Stimulated activated naive CD4-positive, alpha-beta T cell treated with Interleukin-2 at 50 U/mL for 16 hours (primary cell): ENCODE data around the gene MAP7D2.
A peak's percentile ranks its signal among the peaks of the same experiment; 100 is the strongest.

Source experiments
- DNase-seq: peaks from one replicate; lab custom pipeline; 2025; lab: John Stamatoyannopoulos, UW

MAP7D2 gene

DNA sequence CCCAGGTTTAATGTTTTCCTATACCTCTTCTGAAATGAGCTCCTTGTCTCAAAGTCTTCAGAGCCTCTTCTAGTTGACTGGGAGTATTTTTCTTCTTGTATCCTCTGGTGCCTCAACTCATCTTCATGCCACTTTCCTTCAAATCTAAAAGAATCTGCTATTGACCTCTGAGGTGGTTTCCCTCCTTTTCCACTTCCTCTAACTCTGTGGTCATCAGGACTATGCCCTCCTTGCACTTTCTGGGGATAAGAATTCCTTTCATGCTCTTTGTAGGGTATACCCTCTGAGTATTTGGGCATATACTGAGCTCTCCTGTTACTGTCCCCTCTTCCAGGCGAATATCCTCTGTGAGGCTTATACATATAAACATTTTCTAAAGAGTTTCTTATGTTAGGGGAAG lies 150.7 kb downstream of the MAP7D2 start:
- no peak for DNase-seq

DNA sequence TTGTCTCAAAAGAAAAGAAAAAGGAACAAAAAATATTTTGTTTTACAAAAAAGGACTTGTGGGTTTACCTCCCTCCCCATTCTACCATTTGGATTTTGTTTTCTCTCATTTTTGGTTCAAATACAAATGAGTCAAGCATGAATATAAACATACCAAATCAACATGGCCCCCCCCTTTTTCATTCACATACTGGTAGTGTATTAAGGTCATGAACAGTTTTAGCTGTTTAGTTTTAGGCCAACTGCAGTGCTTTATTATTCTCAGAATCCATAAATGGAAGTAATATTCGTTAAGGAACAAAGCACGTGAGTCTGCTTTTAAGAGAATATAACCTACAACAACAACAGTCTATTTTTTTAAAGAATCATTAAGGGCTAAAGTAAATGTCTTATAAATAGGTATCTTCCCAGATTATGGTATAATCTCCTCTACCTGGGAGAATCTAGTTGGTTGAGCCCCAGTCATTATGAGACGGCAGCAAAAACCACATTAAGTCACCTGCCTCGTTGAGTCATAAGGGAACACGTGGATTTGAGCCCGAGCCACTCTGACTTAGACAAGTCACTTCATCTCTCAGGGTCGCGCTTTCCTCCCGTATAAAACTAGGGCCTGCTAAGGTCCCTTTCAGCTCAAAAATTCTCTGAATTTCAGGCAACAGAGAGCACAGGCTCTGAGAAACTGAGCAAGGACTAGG lies 152.5 kb downstream of the MAP7D2 start:
- peak; percentile 28 for DNase-seq

DNA sequence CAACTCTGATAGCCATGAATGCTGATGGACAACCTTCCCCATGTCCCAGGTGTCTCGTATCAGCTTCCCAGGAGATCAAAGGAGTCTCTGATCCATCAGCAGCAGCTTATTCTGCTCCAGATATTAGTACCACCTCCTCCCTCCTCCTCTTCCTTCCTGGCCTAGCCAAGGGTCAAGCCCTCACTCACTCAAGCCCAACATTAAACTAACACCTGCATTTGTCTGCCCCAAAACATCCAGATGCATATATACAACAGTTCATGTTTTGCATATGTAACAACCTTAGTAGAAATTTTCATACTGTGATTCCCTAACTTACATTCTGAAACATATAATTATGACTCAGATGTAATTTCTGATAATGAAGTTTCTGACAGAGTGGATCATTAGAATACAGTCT lies 155.8 kb downstream of the MAP7D2 start:
- no peak for DNase-seq

DNA sequence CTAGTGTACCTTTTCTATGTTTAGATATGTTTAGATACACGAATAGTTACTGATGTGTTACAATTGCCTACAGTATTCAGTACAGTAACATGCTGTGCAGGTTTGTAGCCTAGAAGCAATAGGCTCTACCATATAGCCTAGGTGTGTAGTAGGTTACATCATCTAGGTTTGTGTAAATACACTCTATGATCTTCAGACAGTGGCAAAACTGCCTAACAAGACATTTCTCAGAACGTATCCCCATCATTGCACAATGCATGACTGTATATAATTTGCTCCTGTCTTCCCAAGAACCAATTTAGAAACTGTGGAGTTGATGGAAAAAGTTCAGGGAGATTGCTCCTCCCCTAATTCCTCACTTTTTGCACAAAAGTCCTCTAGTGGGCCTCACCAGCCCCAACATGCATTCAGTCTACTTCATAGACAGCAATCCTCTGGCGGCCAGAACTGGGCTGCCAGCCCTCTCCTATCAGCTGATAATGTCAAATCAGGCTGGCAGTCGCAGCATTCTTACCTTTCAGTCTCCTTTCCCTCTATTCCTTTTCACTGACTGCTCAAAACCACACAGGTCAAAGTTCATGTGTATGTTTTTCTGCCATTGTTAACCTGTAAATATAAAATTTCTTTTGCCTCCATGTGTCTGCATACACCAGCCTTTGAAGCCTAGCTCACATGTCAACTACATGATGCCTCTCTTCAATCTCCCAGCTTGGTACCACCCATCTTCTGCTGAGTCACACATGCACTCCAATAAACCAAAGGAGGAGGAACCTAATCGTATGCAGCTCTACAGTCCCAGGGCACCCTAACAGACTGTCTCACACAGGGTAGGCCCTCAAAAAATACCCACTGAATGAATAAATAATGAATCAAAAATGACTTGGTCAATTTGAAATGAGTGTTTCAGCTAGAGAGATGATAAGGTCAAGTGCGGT lies 157.9 kb downstream of the MAP7D2 start:
- no peak for DNase-seq

DNA sequence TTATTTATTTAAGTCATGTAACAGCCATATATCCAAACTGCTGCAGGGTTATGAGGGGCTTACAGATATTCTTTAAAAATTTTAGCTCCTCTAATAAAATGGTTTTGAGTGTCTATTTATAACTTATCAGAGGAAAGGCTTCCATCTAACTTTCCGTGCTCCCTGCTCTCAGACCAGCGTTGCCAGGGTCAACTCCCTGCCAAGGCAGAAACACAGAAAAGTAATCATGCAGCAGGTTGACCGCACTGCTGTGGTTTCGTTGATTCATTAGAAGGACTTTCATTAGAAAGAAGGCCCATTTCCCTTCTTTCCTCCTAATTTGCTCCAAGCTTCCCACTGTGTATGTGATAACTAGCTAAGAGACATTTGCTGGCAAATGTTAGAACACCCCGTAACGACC lies 159.8 kb downstream of the MAP7D2 start:
- DNase-seq = no peak
